GM12891 (cell line): ENCODE data around the gene DSCAM.

Experiments used
- DNase-seq: peaks from one replicate; pipeline ENCODE4 v3.0.0; 2011; ENCODE audit warnings: low spot score; ENCODE audit not compliant: insufficient read length
- FAIRE-seq: peaks from 2 replicates; lab custom pipeline; 2011; peaks lifted over from hg19 to GRCh38; lab: Jason Lieb, UNC
- PAX5 ChIP-seq: IDR thresholded peaks from 2 replicates; pipeline ENCODE4 v1.6.1; 2011; ENCODE audit warnings: low read length, moderate library complexity, mild to moderate bottlenecking; ENCODE audit not compliant: insufficient read depth, severe bottlenecking
- POLR2A ChIP-seq: IDR thresholded peaks from 2 replicates; pipeline ENCODE4 v1.6.1; 2011; ENCODE audit warnings: low read depth, low read length, control low read depth
- POLR2AphosphoS5 ChIP-seq: IDR thresholded peaks from 2 replicates; pipeline ENCODE4 v1.6.1; 2011; ENCODE audit warnings: low read depth, low read length, control low read depth
- POU2F2 ChIP-seq: IDR thresholded peaks from 2 replicates; pipeline ENCODE4 v1.6.1; 2011; ENCODE audit warnings: low read depth, mild to moderate bottlenecking, control low read depth, low read length, moderate library complexity
- SPI1 ChIP-seq: IDR thresholded peaks from 2 replicates; pipeline ENCODE4 v1.6.1; 2011; ENCODE audit warnings: low read depth, low read length, control low read depth
- TAF1 ChIP-seq: IDR thresholded peaks from 2 replicates; pipeline ENCODE4 v1.6.1; 2011; ENCODE audit warnings: low read depth, low read length, control low read depth

DSCAM gene

GRCh38 chr21:40016667-40017066 lies 830.3 kb downstream of the DSCAM start:
- FAIRE-seq (no peak), DNase-seq (no peak)
- TF ChIP-seq POLR2A = no peak

DNA sequence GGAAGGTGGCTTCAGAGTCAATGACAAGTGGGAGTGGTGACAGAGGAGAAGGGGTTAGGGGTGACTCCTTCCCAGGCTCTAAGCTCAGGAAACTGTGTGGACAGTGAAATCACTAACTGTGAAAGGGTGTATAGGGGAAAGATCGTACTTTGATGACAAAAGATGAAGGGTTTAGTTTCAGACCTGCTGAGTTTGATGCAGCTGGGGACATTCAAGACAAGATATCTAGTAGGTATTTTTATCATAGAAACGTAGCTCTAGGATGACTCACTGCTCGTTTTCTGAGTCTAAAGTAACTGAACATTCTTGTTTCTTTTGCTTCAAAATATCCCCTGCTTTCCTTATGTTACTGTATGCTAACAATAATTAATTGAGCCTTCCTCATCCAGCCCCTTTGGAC lies 830.7 kb downstream of the DSCAM start:
- FAIRE-seq = no peak
- no peak for DNase-seq
- no peak for TF ChIP-seq TAF1
- no peak for TF ChIP-seq POLR2A
- no peak for TF ChIP-seq POLR2AphosphoS5
- no peak for TF ChIP-seq PAX5
- TF ChIP-seq SPI1 = no peak
- TF ChIP-seq POU2F2 = no peak

DNA sequence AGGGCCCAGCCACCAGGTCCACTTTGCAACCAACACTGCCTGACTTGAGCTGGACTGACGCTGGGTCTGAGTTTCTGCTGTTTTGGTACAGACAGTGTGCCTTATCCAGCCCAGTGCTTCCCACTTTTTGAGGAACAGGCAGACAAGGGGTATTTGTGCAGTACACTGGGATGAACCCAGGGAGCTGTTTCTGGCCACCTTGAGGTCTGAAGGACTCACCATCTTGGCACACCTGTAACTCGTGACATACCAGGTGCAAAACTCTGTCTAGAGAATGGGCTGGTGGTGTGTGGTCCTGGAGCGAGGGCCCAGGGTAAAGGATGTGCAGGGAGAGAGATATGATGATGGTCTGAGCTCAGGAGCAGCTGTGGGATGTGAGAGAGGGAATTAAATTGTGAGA lies 831.1 kb downstream of the DSCAM start:
- no peak for DNase-seq
- no peak for FAIRE-seq
- TF ChIP-seq POU2F2 = no peak

DNA sequence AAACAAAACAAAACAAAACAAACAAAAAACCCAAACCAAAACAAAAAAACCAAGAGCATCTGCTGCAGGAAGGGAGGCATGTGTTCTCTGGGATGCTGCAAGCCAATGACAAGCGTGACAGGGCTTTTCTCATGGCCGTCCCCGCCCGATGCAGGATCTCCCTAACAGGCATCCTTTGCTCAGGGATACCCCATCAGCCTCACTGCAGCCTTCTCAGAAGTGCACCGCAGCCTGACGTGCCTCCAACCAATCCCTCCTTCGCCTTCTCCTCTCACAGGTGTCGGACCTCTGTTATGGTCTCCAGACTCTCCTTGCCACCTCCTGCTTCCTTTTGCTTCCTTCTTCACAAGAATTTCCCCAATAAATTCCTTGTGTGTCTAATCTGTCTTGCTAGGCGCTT lies 832.6 kb downstream of the DSCAM start:
- DNase-seq (no peak), FAIRE-seq (no peak)
- TF ChIP-seq SPI1 (no peak), TAF1 (no peak), PAX5 (no peak), POLR2A (no peak), POU2F2 (no peak), POLR2AphosphoS5 (no peak)

DNA sequence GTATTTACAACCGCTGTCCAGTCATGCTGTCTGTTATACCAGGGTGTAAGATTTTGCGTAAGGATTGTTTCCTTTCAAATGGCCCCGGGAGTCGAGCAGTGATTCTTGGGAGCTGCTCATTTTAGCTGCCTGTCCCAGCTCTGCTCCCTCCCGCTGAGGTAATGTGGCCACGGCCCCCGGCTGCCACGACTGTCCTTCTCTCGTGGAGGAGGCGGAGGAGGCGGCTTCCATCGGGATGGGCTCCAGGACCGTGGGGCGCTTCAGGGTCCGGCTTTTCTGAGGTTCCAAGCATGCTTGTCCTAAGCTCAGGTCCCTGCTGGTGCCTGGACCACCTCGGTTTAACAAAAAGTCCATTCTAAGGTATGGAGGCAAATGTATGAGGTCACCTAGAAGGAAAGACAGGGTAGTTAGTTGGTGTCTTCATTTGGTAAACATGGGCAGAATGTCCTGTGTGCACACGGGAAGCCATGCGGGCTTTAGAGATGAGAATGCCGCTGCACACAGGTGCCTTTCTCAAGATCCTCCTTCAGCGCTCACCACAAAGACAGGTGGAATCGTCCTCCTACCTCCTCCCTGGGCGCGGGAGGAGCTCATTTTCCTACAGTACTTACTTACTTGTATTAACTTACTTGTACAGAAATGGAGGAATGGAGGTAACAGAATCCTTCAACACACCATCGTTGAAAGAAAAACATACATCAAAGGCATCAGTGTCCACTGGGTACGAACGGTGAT lies 833.8 kb downstream of the DSCAM start:
- TF ChIP-seq POLR2A (no peak), TAF1 (no peak), POLR2AphosphoS5 (no peak), POU2F2 (no peak), PAX5 (no peak), SPI1 (no peak)
- FAIRE-seq = no peak

GRCh38 chr21:40011371-40011770 lies 835.6 kb downstream of the DSCAM start:
- TF ChIP-seq SPI1 = no peak
- no peak for TF ChIP-seq POU2F2
- TF ChIP-seq TAF1 = no peak
- TF ChIP-seq POLR2A = no peak
- no peak for TF ChIP-seq POLR2AphosphoS5
- no peak for TF ChIP-seq PAX5
- FAIRE-seq (no peak), DNase-seq (no peak)

More for the DNA sequence above, 833.8 kb downstream of the DSCAM start:
- DNase-seq = no peak

- DNase-seq (no peak), FAIRE-seq (no peak)
Observed at GRCh38 chr21:40002978-40003377, 844.0 kb downstream of the DSCAM start.

DNA sequence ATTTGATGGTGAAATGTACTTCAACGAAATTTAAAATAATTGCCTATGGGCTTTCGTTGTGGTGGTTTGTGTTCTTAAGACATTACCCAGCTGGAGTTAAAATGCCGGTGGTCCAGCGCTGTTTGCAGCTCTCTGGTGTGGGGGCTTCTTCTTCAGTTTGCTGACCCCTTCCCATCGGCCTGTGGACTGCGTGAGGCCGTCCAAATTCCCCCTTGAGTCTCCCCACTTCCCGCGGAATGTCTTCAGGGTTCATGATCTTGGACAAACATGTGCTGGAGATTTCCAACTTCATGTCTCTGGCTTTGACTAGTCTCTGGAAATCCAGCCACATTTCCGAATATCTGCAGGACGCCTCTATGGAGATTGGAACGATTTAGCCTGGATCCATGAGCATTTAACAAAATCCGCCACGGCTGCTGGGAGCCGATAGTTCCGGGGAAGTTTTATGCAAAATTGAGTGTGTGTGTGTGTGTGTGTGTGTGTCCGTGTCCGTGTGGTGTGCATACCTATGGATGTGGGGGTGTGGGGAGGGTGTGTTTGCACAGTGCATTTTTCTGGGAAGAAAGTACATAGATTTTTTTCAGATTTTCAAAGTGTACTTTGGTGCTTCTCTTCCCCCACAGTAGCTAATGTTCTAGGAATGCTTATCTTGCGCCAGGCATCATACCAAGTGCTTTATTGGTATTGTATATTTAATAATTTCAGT lies 862.5 kb downstream of the DSCAM start:
- no peak for DNase-seq
- FAIRE-seq = no peak
- no peak for TF ChIP-seq POLR2A
- no peak for TF ChIP-seq POU2F2
- TF ChIP-seq POLR2AphosphoS5 = no peak
- TF ChIP-seq TAF1 = no peak
- TF ChIP-seq PAX5 = no peak
- TF ChIP-seq SPI1 = no peak

More at GRCh38 chr21:40002978-40003377, 844.0 kb downstream of the DSCAM start:
- no peak for TF ChIP-seq POU2F2
- TF ChIP-seq SPI1 = no peak
- no peak for TF ChIP-seq POLR2AphosphoS5
- no peak for TF ChIP-seq PAX5
- no peak for TF ChIP-seq POLR2A
- no peak for TF ChIP-seq TAF1

- TF ChIP-seq POU2F2 (no peak), SPI1 (no peak), POLR2A (no peak), TAF1 (no peak), PAX5 (no peak), POLR2AphosphoS5 (no peak)
- FAIRE-seq (no peak), DNase-seq (no peak)
Observed at GRCh38 chr21:39980241-39980820, 866.6 kb downstream of the DSCAM start.

DNA sequence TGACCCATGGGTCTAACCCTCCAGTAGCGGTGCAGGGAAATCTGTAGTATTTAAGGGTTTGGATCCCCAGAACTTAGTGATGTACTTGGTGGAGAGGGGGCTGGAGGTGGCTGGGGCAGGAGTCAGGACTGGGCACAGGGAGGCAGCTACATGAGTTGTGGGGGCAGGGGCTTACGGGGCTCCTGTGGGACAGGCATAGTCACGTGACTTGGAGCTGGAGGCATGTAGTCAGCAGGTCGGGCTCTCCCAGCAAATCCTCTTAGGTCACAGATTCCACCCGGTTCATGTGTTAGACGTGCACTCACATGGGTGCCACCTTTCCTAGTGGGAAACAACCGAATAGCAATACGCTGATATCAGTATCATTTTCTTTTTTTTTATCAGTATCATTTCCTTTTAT lies 867.6 kb downstream of the DSCAM start:
- no peak for DNase-seq
- no peak for FAIRE-seq
- no peak for TF ChIP-seq SPI1
- TF ChIP-seq POLR2A = no peak
- TF ChIP-seq POLR2AphosphoS5 = no peak
- no peak for TF ChIP-seq POU2F2
- TF ChIP-seq PAX5 = no peak
- no peak for TF ChIP-seq TAF1

GRCh38 chr21:39976800-39977199 lies 870.2 kb downstream of the DSCAM start:
- TF ChIP-seq POU2F2 = no peak
- TF ChIP-seq SPI1 = no peak
- no peak for TF ChIP-seq PAX5
- no peak for TF ChIP-seq POLR2AphosphoS5
- no peak for TF ChIP-seq POLR2A
- no peak for TF ChIP-seq TAF1
- no peak for FAIRE-seq
- no peak for DNase-seq
